COLO829 (cell line): ENCODE results near the gene TSPAN9.

ENCODE experiments used
- DNase-seq: peaks from one replicate; pipeline ENCODE4 v3.0.0; 2012; ENCODE audit warnings: low spot score

Gene TSPAN9

GRCh38 chr12:3205742-3206519, 128.8 kb downstream of the TSPAN9 start:
- peak; percentile 20 for DNase-seq

DNA sequence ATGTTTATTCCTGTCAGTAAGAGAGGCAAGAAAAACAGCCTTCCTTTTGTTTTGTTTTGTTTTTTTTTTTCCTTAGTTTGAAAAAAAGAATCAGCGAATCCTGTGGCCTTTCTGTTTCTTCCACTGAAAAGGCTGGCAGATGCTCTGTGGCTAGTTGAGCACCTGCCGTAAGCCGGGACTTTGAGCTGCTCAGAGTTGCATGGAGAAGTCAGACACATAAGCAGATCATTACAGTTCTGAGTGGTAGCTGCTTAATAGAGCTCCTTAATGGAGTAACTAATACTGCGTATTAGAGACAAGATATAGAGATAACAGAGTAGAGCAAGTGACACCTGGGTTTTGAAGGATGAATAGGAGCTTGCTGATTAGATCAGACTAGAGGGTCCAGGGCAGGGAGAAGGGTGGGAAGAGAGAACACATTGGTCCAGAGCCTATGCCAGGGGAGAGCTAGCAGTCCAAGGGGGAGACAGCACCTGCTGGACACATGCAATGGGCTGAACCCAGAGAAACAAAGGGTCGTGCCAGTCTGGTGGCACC, 129.4 kb downstream of the TSPAN9 start:
- DNase-seq = no peak

DNA sequence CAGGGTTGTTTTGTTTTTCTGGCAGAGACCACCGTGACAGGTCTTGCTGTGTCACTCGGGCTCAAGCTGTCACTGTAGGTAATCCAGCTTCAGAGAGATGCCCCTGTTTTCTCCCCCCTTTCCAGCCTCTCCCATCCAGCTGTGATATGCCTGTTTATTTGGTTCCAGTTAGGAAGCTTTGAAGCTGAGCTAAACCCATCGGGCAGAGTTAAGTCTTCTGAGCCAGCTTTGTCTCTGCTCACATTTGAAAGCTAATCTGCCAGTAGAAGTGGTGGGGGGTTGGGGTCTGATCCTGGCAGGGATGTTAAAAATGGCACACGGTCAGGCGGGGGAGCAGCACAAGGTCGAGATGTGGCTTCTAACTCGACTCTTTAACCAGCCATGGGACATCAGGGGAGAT, 130.0 kb downstream of the TSPAN9 start:
- no peak for DNase-seq

DNA sequence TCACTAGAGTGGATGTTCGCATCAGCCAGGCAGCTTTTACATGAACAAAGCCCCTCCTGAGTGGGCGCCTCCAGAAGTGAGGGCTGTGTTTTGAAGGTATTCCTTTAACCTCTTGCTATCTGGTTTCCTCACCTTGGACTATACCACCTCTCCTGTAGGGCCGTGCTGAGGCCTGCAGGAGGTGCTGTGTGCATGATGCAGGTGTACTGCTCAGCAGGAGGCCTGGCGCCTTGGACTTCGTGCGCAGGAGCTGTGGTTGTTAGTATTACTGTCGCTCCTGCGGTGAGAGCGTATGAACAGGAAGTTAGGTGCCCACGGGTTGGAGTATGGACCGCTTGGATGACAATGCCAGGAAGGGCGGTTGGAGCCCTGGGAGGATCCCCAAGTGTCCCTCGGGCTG, 130.7 kb downstream of the TSPAN9 start:
- DNase-seq = no peak

DNA sequence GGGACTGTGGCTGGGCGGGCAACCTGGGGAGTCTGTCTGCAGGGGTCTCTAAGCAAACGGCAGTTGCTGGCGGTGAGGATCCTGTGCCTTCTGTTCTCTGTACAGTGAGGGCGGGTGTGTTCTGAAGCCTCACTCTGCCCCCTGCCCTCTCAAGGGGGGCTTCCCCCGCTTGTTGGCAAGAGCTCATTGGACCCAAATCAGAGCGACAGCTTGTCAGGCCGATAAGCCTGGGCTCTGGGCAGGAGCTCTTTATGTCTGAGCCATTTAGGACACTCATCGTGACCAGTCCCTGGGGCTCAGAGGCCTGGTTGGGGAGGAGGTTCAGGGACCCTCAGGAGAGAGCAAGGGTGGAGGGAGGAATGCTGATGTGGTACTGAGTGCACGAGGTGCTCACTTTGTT, 136.0 kb downstream of the TSPAN9 start:
- no peak for DNase-seq

GRCh38 chr12:3213768-3214167, 136.6 kb downstream of the TSPAN9 start:
- DNase-seq = no peak

GRCh38 chr12:3214526-3215365, 137.6 kb downstream of the TSPAN9 start:
- no peak for DNase-seq

DNA sequence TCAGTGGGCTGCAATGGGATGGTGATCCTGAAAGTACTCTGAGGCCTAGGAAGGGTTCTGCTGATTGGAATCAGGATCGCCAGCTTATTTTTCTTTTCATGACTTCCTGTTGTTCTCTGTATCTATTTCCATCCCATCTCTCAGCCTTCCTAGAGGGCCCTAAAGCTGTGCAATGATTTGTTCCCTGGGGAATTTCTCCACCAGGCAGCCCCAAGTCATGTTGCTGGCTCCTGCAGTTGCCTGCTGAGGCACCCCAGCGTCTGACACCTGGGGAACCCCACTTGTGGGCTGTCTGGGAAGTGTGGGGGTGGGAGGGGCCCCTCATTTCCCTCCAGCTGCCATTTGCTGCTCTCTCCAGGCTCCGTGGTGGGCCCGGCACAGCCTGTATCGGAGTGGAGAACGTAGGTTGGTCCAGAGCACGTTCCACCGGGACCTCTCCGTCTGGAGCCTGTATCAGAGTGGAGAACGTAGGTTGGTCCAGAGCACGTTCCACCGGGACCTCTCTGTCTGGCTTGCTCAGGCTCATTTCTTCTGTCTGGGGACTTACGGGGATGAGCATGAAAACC, 138.3 kb downstream of the TSPAN9 start:
- no peak for DNase-seq

GRCh38 chr12:3216097-3216496, 138.9 kb downstream of the TSPAN9 start:
- DNase-seq = no peak

DNA sequence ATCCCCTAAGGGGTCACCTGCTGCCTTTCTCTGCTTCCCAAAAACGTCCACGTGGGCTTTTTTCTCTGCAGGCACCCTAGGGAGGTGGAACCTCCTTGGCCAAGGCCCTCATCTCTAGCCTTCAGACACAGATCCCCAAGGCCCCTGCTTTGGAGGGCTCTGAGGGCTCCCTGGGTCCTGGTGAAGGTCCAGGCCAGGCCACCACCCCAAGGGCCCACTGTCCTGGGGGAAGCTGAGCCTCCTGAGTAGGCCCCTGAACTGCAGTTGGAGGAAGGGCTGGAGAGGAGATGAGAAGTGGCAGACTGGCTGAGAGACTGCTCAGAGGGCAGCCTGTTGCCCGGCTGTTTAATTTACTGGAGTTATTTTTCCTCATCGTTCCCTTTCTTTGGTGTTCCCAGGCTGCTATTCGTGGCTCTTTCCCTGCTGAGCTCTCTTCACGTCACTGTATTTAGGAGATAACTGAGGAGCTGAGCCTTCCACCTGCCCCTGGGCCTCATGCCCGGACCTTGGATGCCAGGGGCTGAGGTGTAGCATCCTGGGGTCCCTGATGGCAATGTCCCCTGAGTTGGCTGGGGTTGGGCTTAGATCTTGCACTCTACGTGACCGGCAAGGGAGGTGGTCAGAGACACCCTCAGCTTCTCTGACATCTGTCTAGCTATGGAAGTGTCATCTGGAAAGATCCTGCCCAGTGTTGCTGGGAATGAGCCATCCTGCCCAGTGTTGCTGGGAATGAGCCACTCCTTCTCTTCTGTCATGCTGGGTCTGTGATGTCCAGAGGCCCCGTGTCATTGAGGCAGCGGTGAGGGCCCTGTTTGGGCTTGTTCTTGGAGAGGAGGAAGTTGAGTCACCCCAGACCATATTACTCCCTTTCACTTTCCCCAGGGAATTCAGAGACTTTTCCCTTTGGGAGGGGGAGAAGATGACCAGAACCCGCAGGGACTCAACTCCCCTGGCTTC, 139.8 kb downstream of the TSPAN9 start:
- no peak for DNase-seq

- no peak for DNase-seq
Measured at GRCh38 chr12:3217683-3218079, 140.5 kb downstream of the TSPAN9 start.

GRCh38 chr12:3218228-3219171, 141.3 kb downstream of the TSPAN9 start:
- DNase-seq = no peak

DNA sequence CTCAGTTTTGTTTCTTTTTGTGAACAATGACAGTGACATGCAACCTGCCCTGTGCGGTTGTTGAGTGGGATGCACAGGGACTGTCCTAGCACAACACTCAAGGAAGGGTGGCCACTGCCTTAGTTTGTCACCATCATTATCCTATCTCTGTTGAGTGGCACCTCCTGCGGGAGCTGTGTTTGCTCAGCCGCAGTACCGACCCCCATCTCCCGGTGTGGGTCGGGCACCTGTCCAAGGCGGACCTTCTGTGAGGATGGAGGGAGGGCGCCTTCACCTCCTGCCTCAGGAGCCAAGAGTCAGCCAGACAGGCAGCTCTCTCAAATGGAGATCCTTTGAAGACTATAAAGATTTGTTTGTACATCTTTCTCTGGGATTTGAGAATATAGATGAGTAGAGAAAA, 142.1 kb downstream of the TSPAN9 start:
- DNase-seq = no peak

DNA sequence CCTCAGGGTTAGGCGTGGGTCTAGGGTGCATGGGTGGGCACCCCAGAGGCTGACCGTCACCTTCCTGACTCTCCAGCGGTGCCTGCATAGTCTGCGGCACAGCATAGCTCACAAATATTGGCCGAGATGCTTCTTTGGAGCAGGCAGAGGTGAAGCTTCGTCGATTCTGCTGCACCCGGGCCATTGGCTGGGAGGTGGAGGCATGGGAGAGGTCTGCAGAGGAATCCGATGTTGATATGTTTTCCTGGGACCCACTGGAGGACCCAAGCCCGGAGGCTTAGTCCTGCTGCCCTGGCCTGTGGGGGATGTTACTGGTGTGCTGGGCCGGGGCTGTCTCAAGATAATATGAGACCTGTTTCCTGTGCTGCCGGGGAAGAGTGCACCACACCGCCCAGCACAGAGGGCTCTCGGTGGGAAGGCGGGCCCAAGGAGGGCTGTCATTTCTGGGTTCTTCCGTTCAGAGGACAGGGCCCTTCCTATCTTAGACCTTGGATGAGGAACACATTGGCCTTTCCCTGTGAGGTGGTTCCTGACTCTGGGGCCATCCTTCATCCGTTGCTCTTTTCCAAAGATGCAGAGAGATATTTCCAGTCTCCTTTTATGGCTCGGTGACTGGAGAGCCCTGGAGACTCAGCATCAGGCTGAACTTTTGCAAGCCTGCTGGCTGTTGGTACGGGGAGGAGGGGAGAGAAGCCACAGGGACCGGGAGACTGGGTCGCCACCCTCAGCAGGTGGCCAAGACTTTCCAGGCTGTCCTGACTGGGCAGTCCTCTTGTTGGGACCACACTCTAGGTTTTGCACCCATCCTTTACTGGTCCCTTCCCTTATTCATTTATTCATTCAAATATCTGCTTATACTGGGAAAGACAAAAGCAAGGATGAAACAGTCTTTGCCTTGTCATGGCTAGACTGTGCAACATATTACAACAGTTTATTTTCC, 143.5 kb downstream of the TSPAN9 start:
- DNase-seq = no peak

GRCh38 chr12:3222306-3222705, 145.1 kb downstream of the TSPAN9 start:
- DNase-seq = no peak

- no peak for DNase-seq
Measured at GRCh38 chr12:3222979-3223378, 145.8 kb downstream of the TSPAN9 start.

DNA sequence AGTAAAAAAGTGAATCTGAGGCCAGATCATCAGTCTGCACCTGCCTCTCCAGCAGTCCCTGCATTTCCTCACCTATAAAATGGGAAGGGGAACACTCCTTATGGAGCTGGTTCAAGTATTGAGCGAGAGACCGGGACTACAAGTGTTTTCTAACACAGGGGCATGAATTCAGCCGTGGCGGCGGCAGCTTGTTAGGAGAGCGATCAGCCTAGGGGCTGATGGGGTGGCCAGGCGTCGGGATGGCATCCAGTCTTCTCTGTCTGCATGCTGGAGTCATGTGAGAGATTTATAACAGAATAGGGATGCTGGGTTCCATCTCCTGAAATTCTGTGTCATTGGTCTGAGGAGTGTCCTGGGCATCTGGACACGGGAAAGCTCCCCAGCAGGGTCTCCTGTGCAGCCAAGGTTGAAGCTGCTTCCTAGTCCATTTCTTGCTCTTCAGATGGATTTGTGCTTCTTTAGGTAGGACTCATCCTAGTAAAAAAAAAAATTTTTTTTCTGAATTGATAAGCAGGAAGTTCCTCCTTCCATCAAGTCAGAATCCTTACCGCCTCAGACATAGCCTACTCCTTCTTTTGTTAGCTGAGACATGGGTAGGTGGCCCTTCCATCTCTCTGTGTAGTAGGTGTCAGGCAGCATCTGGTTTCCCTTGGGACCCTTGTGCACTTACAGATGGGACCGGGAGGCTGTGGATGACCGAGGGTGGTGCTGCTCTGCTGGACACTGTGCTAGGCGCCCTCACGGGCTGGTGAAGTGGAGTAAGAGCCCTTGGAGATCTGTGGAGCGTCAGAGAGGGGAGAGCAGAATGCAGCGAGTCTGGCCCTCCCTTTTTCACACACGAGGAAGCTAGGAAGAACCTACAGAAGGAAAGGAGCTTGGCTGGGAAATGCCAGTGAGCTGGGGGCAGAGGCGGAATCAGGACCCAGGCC, 146.7 kb downstream of the TSPAN9 start:
- no peak for DNase-seq

DNA sequence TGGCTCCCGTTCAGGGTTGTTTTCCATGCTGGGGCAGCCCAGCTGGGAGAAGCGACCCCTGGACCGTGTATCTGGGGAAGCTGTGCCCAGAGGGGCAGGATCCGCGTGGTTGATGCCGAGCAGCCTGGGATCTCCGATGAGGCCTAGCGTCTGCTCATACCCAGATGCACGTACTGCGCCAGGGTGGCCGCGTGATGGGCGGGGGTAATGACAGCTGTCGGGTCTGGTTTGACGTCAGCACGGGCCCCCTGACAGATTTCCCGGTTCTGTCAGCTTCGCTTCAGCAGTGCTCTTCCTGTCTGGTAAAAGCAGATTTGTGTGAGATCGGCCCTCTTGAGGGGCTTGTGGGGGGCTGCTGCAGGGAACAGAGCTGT, 147.3 kb downstream of the TSPAN9 start:
- DNase-seq = no peak
